ENCODE results near the gene DACH2. TPM values are rescaled to one million over a fixed set of nuclear protein-coding genes. Genes with fewer than 3 reads are reported as not detected.

Gene DACH2
- total and polyA plus RNA-seq, 2 of the 4 experiments (the other 2 are of a cell fraction) = 2.8 to 3.8 TPM

GRCh38 chrX:86348669-86349068, 200.4 kb downstream of the DACH2 start:
- Histone ChIP-seq H3K79me1 (ENCODE audit: low read depth in 1 of 2, low read length in 2 of 2) (no peaks in the 10 kb centered on the region), H2AFZ (replicated peaks; ENCODE audit: low read length, poor library complexity) (no peak overlapping the region), H3K4ac (ENCODE audit: low read depth, low read length) (no peak overlapping the region), H3K9me3 (ENCODE audit: control insufficient read depth, insufficient read depth, low read length) (0 out of 2 replicates have a peak, but pooled peaks cover 3% of the 10 kb centered on the region), H4K5ac (ENCODE audit: low read depth, low read length) (no peak overlapping the region), H2AK9ac (replicated peaks; ENCODE audit: low read depth, low read length, poor library complexity) (no peak overlapping the region), H3K4me3 (ENCODE audit: insufficient read depth, low read depth, low read length) (no peak overlapping the region), H3K27ac (ENCODE audit: insufficient read depth, low read length) (no peak overlapping the region), H3K9me1 (ENCODE audit: insufficient read depth, low read length) (no peaks in the 10 kb centered on the region), H3K4me1 (ENCODE audit: control insufficient read depth, insufficient read depth, low read length) (no peaks in the 10 kb centered on the region), H3K23ac (ENCODE audit: low read depth, low read length) (no peak overlapping the region), H3K27me3 (ENCODE audit: control insufficient read depth, insufficient read depth, low read length) (no peaks in the 10 kb centered on the region), H4K8ac (ENCODE audit: low read depth in 2 of 2, low read length in 2 of 2) (no peak overlapping the region), H2BK15ac (ENCODE audit: low read depth, low read length) (no peak overlapping the region), H3K9ac (ENCODE audit: low read depth, low read length) (no peak overlapping the region), H2BK5ac (ENCODE audit: low read depth, low read length, poor library complexity, severe bottlenecking) (no peak overlapping the region), H4K91ac (ENCODE audit: insufficient read depth, low read depth, low read length) (no peak overlapping the region), H4K20me1 (ENCODE audit: insufficient read depth, low read length) (no peaks in the 10 kb centered on the region), H2BK120ac (ENCODE audit: low read depth, low read length) (no peak overlapping the region), H3K14ac (replicated peaks; ENCODE audit: low read depth, low read length) (no peak overlapping the region), H3K56ac (ENCODE audit: extremely low read depth, insufficient read depth, low read length) (no peak overlapping the region), H3K36me3 (ENCODE audit: control insufficient read depth, insufficient read depth, low read length) (no peaks in the 10 kb centered on the region), H2AK5ac (ENCODE audit: low read depth, low read length) (no peak overlapping the region), H3K18ac (ENCODE audit: low read depth, low read length) (no peak overlapping the region), H3K4me2 (ENCODE audit: low read depth, low read length) (no peak overlapping the region), H2BK20ac (ENCODE audit: low read depth, low read length) (no peak overlapping the region)
- no peak for DNase-seq
- no CpG with 5 or more reads among the region's 4 CpGs for WGBS, 2 experiments (ENCODE audit: extremely low coverage in 2 of 2, insufficient read length in 1 of 2)
- no TSS peak for BruUV-seq (replicated peaks)
- dilution Hi-C loops (cut with HindIII; ENCODE audit: low sequenced_read_pairs, unreplicated experiment) = no loop called here
- TF ChIP-seq RFX5 (IDR thresholded peaks at IDR 0.05; ENCODE audit: low read depth, low read length) (no peak), MAZ (IDR thresholded peaks at IDR 0.05; ENCODE audit: borderline replicate concordance, low read depth, low read length) (no peak), MXI1 (IDR thresholded peaks at IDR 0.05; ENCODE audit: borderline replicate concordance, low read depth, low read length) (no peak), RAD21 (IDR thresholded peaks at IDR 0.05; ENCODE audit: low read length) (no peak), CTCF (conservative IDR thresholded peaks at IDR 0.05; ENCODE audit: low read depth, low read length) (no peak), ELK1 (IDR thresholded peaks at IDR 0.05; ENCODE audit: borderline replicate concordance, low read depth, low read length) (no peak), CEBPB (IDR thresholded peaks at IDR 0.05; ENCODE audit: low read depth, low read length) (no peak), RCOR1 (IDR thresholded peaks at IDR 0.05; ENCODE audit: insufficient replicate concordance, low read length) (no peak), FOS (IDR thresholded peaks at IDR 0.05; ENCODE audit: low read depth, low read length) (no peak), NFE2L2 (IDR thresholded peaks at IDR 0.05; ENCODE audit: low read depth, low read length) (no peak), USF2 (IDR thresholded peaks at IDR 0.05; ENCODE audit: low read depth, low read length) (no peak), BHLHE40 (IDR thresholded peaks at IDR 0.05; ENCODE audit: low read depth, low read length) (no peak), MAFK (IDR thresholded peaks at IDR 0.05; ENCODE audit: low read depth, low read length) (no peak), POLR2A (IDR thresholded peaks at IDR 0.05; ENCODE audit: low read depth, low read length) (no peak), CHD1 (IDR thresholded peaks at IDR 0.05; ENCODE audit: low read depth, low read length) (no peak), SMC3 (IDR thresholded peaks at IDR 0.05; ENCODE audit: low read depth, low read length) (no peak)
- in situ Hi-C loops (cut with MboI; ENCODE audit: low sequenced_read_pairs) = no loop called here
- intact Hi-C loops (cut with micrococcal nuclease) = no loop called here
- CTCF ChIA-PET = no interaction called here
- no peak for ATAC-seq (ENCODE audit: low read depth)
- POLR2A ChIA-PET (ENCODE audit: unreplicated experiment) = no interaction called here

Data from IMR-90 (cell line).